WTC11 (cell line): Measurements from ENCODE around the gene CKB. TPM values are rescaled to one million over a fixed set of nuclear protein-coding genes. Genes with fewer than 3 reads are reported as not detected.

Experiments used
- ATAC-seq: fragments of 200-7000 bp; cut with Tn5 transposase; 2 replicates; pipeline ENCODE4 v1.10.0; 2021; ENCODE audit warnings: mild to moderate bottlenecking, moderate library complexity
- CTCF ChIA-PET: fragments of 300-600 bp; sonication (Branson Sonifier 250); formaldehyde crosslinking; loops from one replicate; lab custom pipeline; 2021; ENCODE audit warnings: antibody characterized with exemption; lab: Charles Lee
- POLR2A ChIA-PET: fragments of 350-600 bp; sonication (Branson Sonifier 250); formaldehyde crosslinking; loops from one replicate; lab custom pipeline; 2021; ENCODE audit warnings: antibody characterized with exemption; lab: Charles Lee
- DNase-seq: peaks from one replicate; pipeline ENCODE4 v3.0.0; 2021; ENCODE audit warnings: low spot score
- H3K27ac Mint-ChIP-seq: 2 replicates; pipeline ENCODE4 v1.8.0; 2021; ENCODE audit warnings: mixed read lengths
- H3K27me3 Mint-ChIP-seq: 2 replicates; pipeline ENCODE4 v1.8.0; 2021; ENCODE audit warnings: low read depth, mild to moderate bottlenecking, moderate library complexity, mixed read lengths
- H3K36me3 Mint-ChIP-seq: 2 replicates; pipeline ENCODE4 v1.8.0; 2021; ENCODE audit warnings: mixed read lengths
- H3K4me1 Mint-ChIP-seq: 2 replicates; pipeline ENCODE4 v1.8.0; 2022; ENCODE audit warnings: mixed read lengths
- H3K4me3 Mint-ChIP-seq: 2 replicates; pipeline ENCODE4 v1.8.0; 2021; ENCODE audit warnings: mild to moderate bottlenecking, moderate library complexity, mixed read lengths
- H3K9me3 Mint-ChIP-seq: 2 replicates; pipeline ENCODE4 v1.8.0; 2021; ENCODE audit warnings: mixed read lengths
- ERG ChIP-seq: fragments of 250-450 bp; sonication (Bioruptor Pico); IDR thresholded peaks from 2 replicates; pipeline ENCODE4 v1.8.0; 2021; ENCODE audit warnings: mild to moderate bottlenecking
- ETV6 ChIP-seq: sonication (generic); formaldehyde crosslinking; IDR thresholded peaks from 2 replicates; pipeline ENCODE4 v1.8.1; 2022; ENCODE audit warnings: mild to moderate bottlenecking, missing genetic modification reagents
- HMGA2 ChIP-seq: fragments of 250-450 bp; sonication (Bioruptor Pico); IDR thresholded peaks from 2 replicates; pipeline ENCODE4 v1.4.0; 2021; ENCODE audit warnings: mild to moderate bottlenecking, moderate library complexity
- IRF2 ChIP-seq: sonication (generic); formaldehyde crosslinking; IDR thresholded peaks from 2 replicates; pipeline ENCODE4 v1.8.0; 2022; ENCODE audit warnings: low read depth, missing genetic modification reagents, borderline replicate concordance
- MLX ChIP-seq: sonication (generic); formaldehyde crosslinking; IDR thresholded peaks from 2 replicates; pipeline ENCODE4 v1.8.1; 2023; ENCODE audit warnings: mild to moderate bottlenecking, missing genetic modification reagents, moderate library complexity
- PRDM15 ChIP-seq: sonication (generic); formaldehyde crosslinking; IDR thresholded peaks from 2 replicates; pipeline ENCODE4 v1.8.0; 2022; ENCODE audit warnings: missing genetic modification reagents
- STAT6 ChIP-seq: sonication (generic); formaldehyde crosslinking; conservative IDR thresholded peaks from 2 replicates; pipeline ENCODE4 v1.8.1; 2023; ENCODE audit warnings: mild to moderate bottlenecking, low read depth, missing genetic modification reagents, moderate library complexity
- ZNF138 ChIP-seq: sonication (generic); formaldehyde crosslinking; conservative IDR thresholded peaks from 2 replicates; pipeline ENCODE4 v1.8.1; 2022; ENCODE audit warnings: mild to moderate bottlenecking, moderate library complexity, missing genetic modification reagents
- ZNF281 ChIP-seq: sonication (generic); formaldehyde crosslinking; IDR thresholded peaks from 2 replicates; pipeline ENCODE4 v1.8.0; 2023; ENCODE audit warnings: mild to moderate bottlenecking, missing genetic modification reagents
- ZNF317 ChIP-seq: sonication (generic); formaldehyde crosslinking; IDR thresholded peaks from 2 replicates; pipeline ENCODE4 v1.8.1; 2023; ENCODE audit warnings: low read depth, mild to moderate bottlenecking, moderate library complexity, missing genetic modification reagents, borderline replicate concordance
- ZNF512 ChIP-seq: sonication (generic); formaldehyde crosslinking; IDR thresholded peaks from 2 replicates; pipeline ENCODE4 v1.8.1; 2022; ENCODE audit warnings: missing genetic modification reagents, borderline replicate concordance
- total RNA-seq: library from RNA; stranded (reverse); gene quantifications from 3 replicates; pipeline ENCODE4 v1.2.3, GENCODE V29; 2021
- TF ChIP-seq, protein P1 (sequence below): fragments of 200-600 bp; IDR thresholded peaks from 2 replicates; pipeline ENCODE4 v1.8.0; 2022; ENCODE audit warnings: antibody characterized with exemption
- TF ChIP-seq, protein P2 (sequence below): sonication (generic); formaldehyde crosslinking; IDR thresholded peaks from 2 replicates; pipeline ENCODE4 v1.8.0; 2022; ENCODE audit warnings: mild to moderate bottlenecking, missing genetic modification reagents
- TF ChIP-seq, protein P3 (sequence below): sonication (generic); formaldehyde crosslinking; IDR thresholded peaks from 2 replicates; pipeline ENCODE4 v1.8.0; 2022; ENCODE audit warnings: mild to moderate bottlenecking, missing genetic modification reagents

Gene CKB
- total RNA-seq, 1 experiment from 2014 or later, result 555 TPM

- TF ChIP-seq ZNF281 (CRISPR knock-in tag) (no peak), ZNF512 (CRISPR knock-in tag) (no peak), ZNF317 (CRISPR knock-in tag) (no peak), ERG (no peak)
- TF ChIP-seq, protein P1, sequence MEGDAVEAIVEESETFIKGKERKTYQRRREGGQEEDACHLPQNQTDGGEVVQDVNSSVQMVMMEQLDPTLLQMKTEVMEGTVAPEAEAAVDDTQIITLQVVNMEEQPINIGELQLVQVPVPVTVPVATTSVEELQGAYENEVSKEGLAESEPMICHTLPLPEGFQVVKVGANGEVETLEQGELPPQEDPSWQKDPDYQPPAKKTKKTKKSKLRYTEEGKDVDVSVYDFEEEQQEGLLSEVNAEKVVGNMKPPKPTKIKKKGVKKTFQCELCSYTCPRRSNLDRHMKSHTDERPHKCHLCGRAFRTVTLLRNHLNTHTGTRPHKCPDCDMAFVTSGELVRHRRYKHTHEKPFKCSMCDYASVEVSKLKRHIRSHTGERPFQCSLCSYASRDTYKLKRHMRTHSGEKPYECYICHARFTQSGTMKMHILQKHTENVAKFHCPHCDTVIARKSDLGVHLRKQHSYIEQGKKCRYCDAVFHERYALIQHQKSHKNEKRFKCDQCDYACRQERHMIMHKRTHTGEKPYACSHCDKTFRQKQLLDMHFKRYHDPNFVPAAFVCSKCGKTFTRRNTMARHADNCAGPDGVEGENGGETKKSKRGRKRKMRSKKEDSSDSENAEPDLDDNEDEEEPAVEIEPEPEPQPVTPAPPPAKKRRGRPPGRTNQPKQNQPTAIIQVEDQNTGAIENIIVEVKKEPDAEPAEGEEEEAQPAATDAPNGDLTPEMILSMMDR, result no peak
- TF ChIP-seq, all 79 proteins: peak for 0
Measured at GRCh38 chr14:103480595-103480994, 42.0 kb downstream of the CKB start (continued).

GRCh38 chr14:103476631-103477030, 46.0 kb downstream of the CKB start:
- H3K27ac Mint-ChIP-seq, result no peak overlapping the region
- ATAC-seq (no peak), DNase-seq (no peak)
- no peak for TF ChIP-seq PRDM15 (CRISPR knock-in tag)
- no peak for TF ChIP-seq STAT6 (CRISPR knock-in tag)
- TF ChIP-seq, protein P1, result no peak
- TF ChIP-seq ETV6 (CRISPR knock-in tag), result no peak
- no peak for TF ChIP-seq HMGA2
- TF ChIP-seq, protein P2, sequence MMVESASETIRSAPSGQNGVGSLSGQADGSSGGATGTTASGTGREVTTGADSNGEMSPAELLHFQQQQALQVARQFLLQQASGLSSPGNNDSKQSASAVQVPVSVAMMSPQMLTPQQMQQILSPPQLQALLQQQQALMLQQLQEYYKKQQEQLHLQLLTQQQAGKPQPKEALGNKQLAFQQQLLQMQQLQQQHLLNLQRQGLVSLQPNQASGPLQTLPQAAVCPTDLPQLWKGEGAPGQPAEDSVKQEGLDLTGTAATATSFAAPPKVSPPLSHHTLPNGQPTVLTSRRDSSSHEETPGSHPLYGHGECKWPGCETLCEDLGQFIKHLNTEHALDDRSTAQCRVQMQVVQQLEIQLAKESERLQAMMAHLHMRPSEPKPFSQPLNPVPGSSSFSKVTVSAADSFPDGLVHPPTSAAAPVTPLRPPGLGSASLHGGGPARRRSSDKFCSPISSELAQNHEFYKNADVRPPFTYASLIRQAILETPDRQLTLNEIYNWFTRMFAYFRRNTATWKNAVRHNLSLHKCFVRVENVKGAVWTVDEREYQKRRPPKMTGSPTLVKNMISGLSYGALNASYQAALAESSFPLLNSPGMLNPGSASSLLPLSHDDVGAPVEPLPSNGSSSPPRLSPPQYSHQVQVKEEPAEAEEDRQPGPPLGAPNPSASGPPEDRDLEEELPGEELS (CRISPR knock-in tag), result no peak
- TF ChIP-seq IRF2 (CRISPR knock-in tag), result no peak
- TF ChIP-seq ZNF138 (CRISPR knock-in tag), result no peak
- TF ChIP-seq MLX (CRISPR knock-in tag), result no peak
- TF ChIP-seq, protein P3, sequence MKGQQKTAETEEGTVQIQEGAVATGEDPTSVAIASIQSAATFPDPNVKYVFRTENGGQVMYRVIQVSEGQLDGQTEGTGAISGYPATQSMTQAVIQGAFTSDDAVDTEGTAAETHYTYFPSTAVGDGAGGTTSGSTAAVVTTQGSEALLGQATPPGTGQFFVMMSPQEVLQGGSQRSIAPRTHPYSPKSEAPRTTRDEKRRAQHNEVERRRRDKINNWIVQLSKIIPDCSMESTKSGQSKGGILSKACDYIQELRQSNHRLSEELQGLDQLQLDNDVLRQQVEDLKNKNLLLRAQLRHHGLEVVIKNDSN (CRISPR knock-in tag), result no peak
- CTCF ChIA-PET, result interaction anchor here (0.7 to 1.0 kb wide), 2 partner anchors 42 to 424 kb away, joined by 3 to 4 read pairs; no protein-coding TSS in a partner anchor
- H3K4me1 Mint-ChIP-seq, result no peaks in the 10 kb centered on the region
- H3K9me3 Mint-ChIP-seq, result no peaks in the 10 kb centered on the region
- POLR2A ChIA-PET, result no interaction called here
- no peak overlapping the region for H3K4me3 Mint-ChIP-seq
- peaks cover 56% of the 10 kb centered on the region for H3K36me3 Mint-ChIP-seq
- no peaks in the 10 kb centered on the region for H3K27me3 Mint-ChIP-seq
